SK-N-SH (cell line): ENCODE data around the gene AGAP1. TPM values are rescaled to one million over a fixed set of nuclear protein-coding genes. Genes with fewer than 3 reads are reported as not detected.
A peak's percentile ranks its signal among the peaks of the same experiment; 100 is the strongest.

Experiments
- CTCF ChIA-PET: fragments of 300-600, 350-600 bp; formaldehyde crosslinking; extraction: SDS; loops from one replicate; lab custom pipeline; 2021; lab: Yijun Ruan, JAX
- POLR2A ChIA-PET: fragments of 350-600 bp; sonication (Branson Sonifier 250); formaldehyde crosslinking; extraction: SDS; loops from one replicate; lab custom pipeline; 2020; ENCODE audit warnings: antibody characterized with exemption, inconsistent platforms; lab: Yijun Ruan, JAX
- DNase-seq: peaks from one replicate; pipeline ENCODE4 v3.0.0; 2012
- H2AFZ ChIP-seq: fragments of 200-600 bp; sonication (generic); 2 replicates; pipeline ENCODE4 v1.8.1; 2016; ENCODE audit warnings: antibody characterized with exemption, mild to moderate bottlenecking, low read depth
- H3F3A ChIP-seq: fragments of 200-600 bp; sonication (generic); replicated peaks from 2 replicates; pipeline ENCODE3; 2016; ENCODE audit warnings: antibody characterized with exemption, mild to moderate bottlenecking; ENCODE audit not compliant: insufficient read depth
- H3K27ac ChIP-seq, 2 experiments: fragments of 200-500 bp in 1 of 2; fragments of 200-600 bp in 1 of 2; sonication (Bioruptor generic) in 1 of 2; sonication (generic), shearing (Covaris generic) in 1 of 2; 2 replicates each; pipeline versions ENCODE4 v1.5.1 to v1.6.1; 2014 to 2016; ENCODE audit warnings: low read depth in 2 of 2, inconsistent platforms in 1 of 2, low read length in 1 of 2, mild to moderate bottlenecking in 1 of 2, mixed read lengths in 1 of 2
- H3K27me3 ChIP-seq: fragments of 200-600 bp; sonication (generic), shearing (Covaris generic); 2 replicates; pipeline ENCODE4 v1.6.1; 2016; ENCODE audit warnings: mixed run types; ENCODE audit not compliant: insufficient read depth
- H3K36me3 ChIP-seq, 2 experiments: fragments of 200-500 bp in 1 of 2; fragments of 200-600 bp in 1 of 2; sonication (Bioruptor generic) in 1 of 2; sonication (generic) in 1 of 2; replicated peaks in 1 of 2; 2 replicates each; pipeline versions ENCODE3 to v1.5.1; 2014 to 2016; ENCODE audit warnings: low read length in 1 of 2, mild to moderate bottlenecking in 1 of 2; ENCODE audit not compliant: insufficient read depth in 2 of 2, control insufficient read depth in 1 of 2
- H3K4me1 ChIP-seq, 2 experiments: fragments of 200-500 bp in 1 of 2; fragments of 200-600 bp in 1 of 2; sonication (Bioruptor generic) in 1 of 2; sonication (generic), shearing (Covaris generic) in 1 of 2; 2 replicates each; pipeline versions ENCODE4 v1.5.1 to v1.6.1; 2014 to 2016; ENCODE audit warnings: low read depth in 1 of 2, low read length in 1 of 2, mixed run types in 1 of 2; ENCODE audit not compliant: insufficient read depth in 2 of 2, control insufficient read depth in 1 of 2
- H3K4me2 ChIP-seq: fragments of 200-600 bp; sonication (generic), shearing (Covaris generic); 2 replicates; pipeline ENCODE4 v1.6.1; 2017; ENCODE audit warnings: mixed run types
- H3K4me3 ChIP-seq, 2 experiments: fragments of 200-500 bp in 1 of 2; fragments of 200-600 bp in 1 of 2; sonication (Bioruptor generic) in 1 of 2; sonication (generic), shearing (Covaris generic) in 1 of 2; 2 replicates each; pipeline versions ENCODE4 v1.5.1 to v1.8.1; 2014 to 2016; ENCODE audit warnings: low read depth in 2 of 2, inconsistent platforms in 1 of 2, low read length in 1 of 2, mild to moderate bottlenecking in 1 of 2, mixed read lengths in 1 of 2, moderate library complexity in 1 of 2
- H3K79me2 ChIP-seq: fragments of 200-600 bp; sonication (generic); 2 replicates; pipeline ENCODE4 v1.8.1; 2017; ENCODE audit warnings: mild to moderate bottlenecking; ENCODE audit not compliant: insufficient read depth
- H3K9ac ChIP-seq: fragments of 200-600 bp; sonication (generic); 2 replicates; pipeline ENCODE4 v1.6.1; 2017; ENCODE audit warnings: mixed run types
- H3K9me2 ChIP-seq: fragments of 200-600 bp; sonication (generic); 2 replicates; pipeline ENCODE4 v1.6.1; 2017; ENCODE audit warnings: mixed run types
- H3K9me3 ChIP-seq: fragments of 200-600 bp; sonication (generic); 2 replicates; pipeline ENCODE4 v1.6.1; 2017; ENCODE audit warnings: mixed run types, mild to moderate bottlenecking, moderate library complexity
- H4K20me1 ChIP-seq: fragments of 200-600 bp; sonication (generic); 2 replicates; pipeline ENCODE4 v1.6.1; 2017; ENCODE audit warnings: mild to moderate bottlenecking, mixed run types; ENCODE audit not compliant: insufficient read depth
- CHD2 ChIP-seq: fragments of 150-350 bp; IDR thresholded peaks from 2 replicates; pipeline ENCODE4 v1.6.1; 2018; ENCODE audit warnings: low read length; ENCODE audit not compliant: partially characterized antibody
- EZH2phosphoT487 ChIP-seq: fragments of 200-600 bp; sonication (generic); IDR thresholded peaks from 2 replicates; pipeline ENCODE4 v1.6.1; 2017; ENCODE audit warnings: low read depth, mixed run types, mild to moderate bottlenecking, antibody characterized with exemption, moderate library complexity, borderline replicate concordance
- FOXJ3 ChIP-seq: sonication (generic); formaldehyde crosslinking; IDR thresholded peaks from 2 replicates; pipeline ENCODE4 v1.5.1; 2020; ENCODE audit warnings: mild to moderate bottlenecking, missing genetic modification reagents
- JUND ChIP-seq: IDR thresholded peaks from 2 replicates; pipeline ENCODE4 v1.4.0; 2012
- NFIC ChIP-seq: IDR thresholded peaks from 2 replicates; pipeline ENCODE4 v1.4.0; 2012; ENCODE audit warnings: borderline replicate concordance
- NRF1 ChIP-seq: IDR thresholded peaks from 2 replicates; pipeline ENCODE4 v1.6.1; 2012; ENCODE audit warnings: low read depth, mild to moderate bottlenecking, low read length
- RFX5 ChIP-seq: IDR thresholded peaks from 2 replicates; pipeline ENCODE4 v1.6.1; 2012; ENCODE audit warnings: mild to moderate bottlenecking, improper control_type of control experiment, low read length
- USF2 ChIP-seq: fragments of 150-350 bp; IDR thresholded peaks from 2 replicates; pipeline ENCODE4 v1.6.1; 2017; ENCODE audit warnings: antibody characterized with exemption, low read length, low read depth, borderline replicate concordance
- YY1 ChIP-seq: IDR thresholded peaks from 2 replicates; pipeline ENCODE4 v1.4.0; 2012; ENCODE audit warnings: low read depth, mild to moderate bottlenecking
- ZBTB33 ChIP-seq: IDR thresholded peaks from 2 replicates; pipeline ENCODE4 v1.4.0; 2012; ENCODE audit warnings: low read depth, borderline replicate concordance
- WGBS: methylation state at CpG from one replicate; pipeline ENCODE4 v1.1.6; 2017; ENCODE audit warnings: low lambda C conversion rate; 5-methylcytosine and 5-hydroxymethylcytosine counted together
- polyA plus RNA-seq, 3 experiments: library from polyadenylated mRNA; depleted of rRNA; stranded (reverse); fragments of >200 nt; gene quantifications; 2 replicates each; pipeline ENCODE4 v1.2.3, GENCODE V29; 2012
- TF ChIP-seq, protein P1 (sequence below): fragments of 200-600 bp; sonication (generic); IDR thresholded peaks from 2 replicates; pipeline ENCODE4 v1.6.1; 2017; ENCODE audit warnings: antibody characterized with exemption, mild to moderate bottlenecking, moderate library complexity

Gene AGAP1
- polyA plus RNA-seq, 1 of the 3 experiments (the other 2 are of a cell fraction), result 8.8 TPM

DNA sequence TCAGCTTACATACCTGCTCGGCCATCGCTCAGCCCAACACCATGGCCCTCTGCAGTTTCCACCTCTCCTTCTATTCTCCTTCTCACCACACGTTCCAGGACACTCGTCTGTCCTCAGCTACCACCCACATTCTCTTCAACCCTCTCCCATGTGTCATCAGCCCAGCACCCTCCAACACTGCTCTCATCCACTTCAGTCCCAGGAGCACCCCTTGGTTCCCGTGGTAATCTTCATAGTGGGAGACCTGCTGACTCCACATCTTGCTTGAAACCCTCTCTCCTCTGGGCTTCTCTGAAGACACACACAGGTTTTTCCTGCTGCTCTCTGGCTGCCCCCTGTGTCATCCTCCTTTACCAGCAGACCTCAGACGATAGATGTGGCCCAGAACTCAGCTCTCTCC lies 445.6 kb downstream of the AGAP1 start:
- DNase-seq, result no peak
- peak overlapping the region; percentile 2; the same call in 1 of the 2 replicates for H3K9ac ChIP-seq

More for the DNA sequence above, 445.6 kb downstream of the AGAP1 start:
- no peak overlapping the region for H3K4me3 ChIP-seq
- H3K4me1 ChIP-seq, result peaks cover 9 to 18% of the 10 kb centered on the region in 2 experiments; a peak in 2 of 4 replicates
- H3K9me3 ChIP-seq, result no peaks in the 10 kb centered on the region
- POLR2A ChIA-PET, result no interaction called here
- WGBS, result 85% methylated on average over 6 of the region's 6 CpGs
- H2AFZ ChIP-seq, result no peak overlapping the region
- no peaks in the 10 kb centered on the region for H3K79me2 ChIP-seq
- TF ChIP-seq NFIC (no peak), USF2 (no peak), EZH2phosphoT487 (no peak), ZBTB33 (no peak), YY1 (no peak), NRF1 (no peak), CHD2 (no peak), FOXJ3 (CRISPR knock-in tag) (no peak), JUND (no peak), RFX5 (no peak)
- TF ChIP-seq, protein P1, sequence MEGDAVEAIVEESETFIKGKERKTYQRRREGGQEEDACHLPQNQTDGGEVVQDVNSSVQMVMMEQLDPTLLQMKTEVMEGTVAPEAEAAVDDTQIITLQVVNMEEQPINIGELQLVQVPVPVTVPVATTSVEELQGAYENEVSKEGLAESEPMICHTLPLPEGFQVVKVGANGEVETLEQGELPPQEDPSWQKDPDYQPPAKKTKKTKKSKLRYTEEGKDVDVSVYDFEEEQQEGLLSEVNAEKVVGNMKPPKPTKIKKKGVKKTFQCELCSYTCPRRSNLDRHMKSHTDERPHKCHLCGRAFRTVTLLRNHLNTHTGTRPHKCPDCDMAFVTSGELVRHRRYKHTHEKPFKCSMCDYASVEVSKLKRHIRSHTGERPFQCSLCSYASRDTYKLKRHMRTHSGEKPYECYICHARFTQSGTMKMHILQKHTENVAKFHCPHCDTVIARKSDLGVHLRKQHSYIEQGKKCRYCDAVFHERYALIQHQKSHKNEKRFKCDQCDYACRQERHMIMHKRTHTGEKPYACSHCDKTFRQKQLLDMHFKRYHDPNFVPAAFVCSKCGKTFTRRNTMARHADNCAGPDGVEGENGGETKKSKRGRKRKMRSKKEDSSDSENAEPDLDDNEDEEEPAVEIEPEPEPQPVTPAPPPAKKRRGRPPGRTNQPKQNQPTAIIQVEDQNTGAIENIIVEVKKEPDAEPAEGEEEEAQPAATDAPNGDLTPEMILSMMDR, result no peak
- H3K9me2 ChIP-seq, result no peaks in the 10 kb centered on the region
- H3K27ac ChIP-seq, result peak overlapping the region; percentile 69 to 84; a peak in 3 of 4 replicates
- peak overlapping the region; percentile 19; the same call in 1 of the 2 replicates for H3K4me2 ChIP-seq
- H3F3A ChIP-seq, result peaks cover 13% of the 10 kb centered on the region
- H3K36me3 ChIP-seq, result no peaks in the 10 kb centered on the region
- no peaks in the 10 kb centered on the region for H4K20me1 ChIP-seq
- H3K27me3 ChIP-seq, result no peaks in the 10 kb centered on the region
- CTCF ChIA-PET, result interaction anchor here (1.2 kb wide), 1 partner anchor 242 kb away, joined by 5 read pairs; no protein-coding TSS in a partner anchor
